Epithelial cell of prostate (primary cell): Measurements from ENCODE around the gene ERP44.
"Not testable (repeated sequence)": the region's sequence is repeated elsewhere in the genome, so short reads cannot be mapped to it uniquely, and the experiment has no call there.

Experiments
- DNase-seq: peaks from one replicate; pipeline ENCODE4 v3.0.0-alpha.2; 2011; ENCODE audit warnings: low read depth, low spot score
- H3K27ac ChIP-seq: fragments of 450-650 bp; 2 replicates; pipeline ENCODE4 v1.5.1; 2017; ENCODE audit warnings: mild to moderate bottlenecking

The ERP44 gene

DNA sequence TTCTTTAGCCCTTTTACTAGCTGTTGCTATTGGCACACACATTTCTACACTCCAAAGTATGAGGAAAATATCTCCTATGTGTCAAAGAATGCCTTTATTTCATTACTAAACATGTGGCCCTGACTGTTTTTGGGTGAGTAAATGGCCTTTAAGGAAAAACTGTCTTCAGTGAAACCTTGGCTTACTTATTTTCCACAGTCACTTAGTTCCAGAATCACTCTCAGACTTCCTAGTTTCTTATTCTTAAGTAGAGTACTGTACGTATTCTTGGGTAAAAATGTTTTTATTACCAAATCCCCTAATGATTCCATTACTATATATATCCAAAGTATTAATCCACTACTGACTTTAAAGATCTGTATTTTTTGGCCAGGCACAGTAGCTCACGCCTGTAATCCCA is 27.5 kb downstream of the ERP44 start:
- H3K27ac ChIP-seq = no peak overlapping the region
- no peak for DNase-seq

DNA sequence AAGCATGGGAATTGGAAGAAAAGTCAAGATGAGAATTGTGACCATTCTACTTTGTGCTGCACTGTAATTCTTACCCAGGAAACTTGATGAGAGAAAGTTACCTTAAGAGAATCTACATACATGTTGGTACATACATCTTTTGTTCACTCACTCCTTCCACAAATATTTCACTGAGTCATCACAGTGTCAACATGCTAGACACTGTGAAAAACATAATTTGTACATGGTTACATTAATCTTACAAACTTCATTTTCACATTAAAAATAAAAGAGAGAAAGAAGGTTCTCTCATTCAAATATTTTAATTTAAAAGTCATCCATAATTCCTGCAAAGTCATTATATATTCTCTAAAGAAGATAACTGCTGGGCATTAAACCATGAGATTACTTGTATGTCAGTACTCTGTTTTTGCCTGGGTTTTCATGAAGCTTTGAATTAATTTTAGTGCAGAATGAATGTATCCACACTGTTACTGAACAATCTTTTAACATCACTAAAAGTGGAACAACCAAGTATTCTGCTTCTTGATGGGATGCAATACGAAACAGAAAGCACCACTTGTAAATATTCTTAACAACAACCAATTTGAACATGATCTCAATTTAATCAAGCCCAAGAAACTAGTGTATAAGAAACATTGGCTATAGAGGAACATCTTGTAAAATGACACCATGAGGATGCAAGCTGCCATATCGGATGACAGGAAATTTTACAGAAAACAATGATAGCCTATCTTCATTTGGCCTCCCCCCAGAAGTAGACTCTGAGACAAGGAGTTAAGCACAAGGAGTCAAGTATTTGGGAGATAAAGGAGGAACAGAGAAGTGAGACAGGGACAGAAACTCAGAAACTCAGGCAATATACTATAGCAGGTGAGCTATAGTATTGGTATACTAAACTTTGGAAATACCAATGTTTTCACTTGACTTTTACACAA is 28.4 kb downstream of the ERP44 start:
- no peak for DNase-seq
- H3K27ac ChIP-seq = no peak overlapping the region

DNA sequence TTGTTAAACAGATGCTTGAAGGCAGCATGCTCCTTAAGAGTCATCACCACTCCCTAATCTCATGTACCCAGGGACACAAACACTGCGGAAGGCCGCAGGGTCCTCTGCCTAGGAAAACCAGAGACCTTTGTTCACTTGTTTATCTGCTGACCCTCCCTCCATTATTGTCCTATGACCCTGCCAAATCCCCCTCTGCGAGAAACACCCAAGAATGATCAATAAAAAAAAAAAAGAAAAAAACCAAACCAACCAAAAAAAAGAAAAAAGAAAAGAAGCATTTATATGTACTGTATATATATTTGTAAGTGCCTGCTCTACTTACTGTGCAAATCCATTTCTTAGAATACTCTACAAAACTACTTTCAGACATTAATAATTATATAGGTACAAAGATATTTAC is 29.7 kb downstream of the ERP44 start:
- not testable (repeated sequence) for DNase-seq, H3K27ac ChIP-seq

DNA sequence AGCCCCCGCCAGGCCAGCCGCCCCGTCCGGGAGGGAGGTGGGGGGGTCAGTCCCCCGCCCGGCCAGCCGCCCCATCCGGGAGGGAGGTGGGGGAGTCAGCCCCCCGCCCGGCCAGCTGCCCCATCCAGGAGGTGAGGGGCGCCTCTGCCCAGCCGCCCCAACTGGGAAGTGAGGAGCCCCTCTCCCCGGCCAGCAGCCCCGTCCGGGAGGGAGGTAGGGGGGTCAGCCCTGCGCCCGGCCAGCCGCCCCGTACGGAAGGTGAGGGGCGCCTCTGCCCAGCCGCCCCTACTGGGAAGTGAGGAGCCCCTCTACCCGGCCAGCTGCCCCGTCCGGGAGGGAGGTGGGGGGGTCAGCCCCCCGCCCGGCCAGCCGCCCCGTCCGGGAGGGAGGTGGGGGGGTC is 30.8 kb downstream of the ERP44 start:
- not testable (repeated sequence) for H3K27ac ChIP-seq, DNase-seq

DNA sequence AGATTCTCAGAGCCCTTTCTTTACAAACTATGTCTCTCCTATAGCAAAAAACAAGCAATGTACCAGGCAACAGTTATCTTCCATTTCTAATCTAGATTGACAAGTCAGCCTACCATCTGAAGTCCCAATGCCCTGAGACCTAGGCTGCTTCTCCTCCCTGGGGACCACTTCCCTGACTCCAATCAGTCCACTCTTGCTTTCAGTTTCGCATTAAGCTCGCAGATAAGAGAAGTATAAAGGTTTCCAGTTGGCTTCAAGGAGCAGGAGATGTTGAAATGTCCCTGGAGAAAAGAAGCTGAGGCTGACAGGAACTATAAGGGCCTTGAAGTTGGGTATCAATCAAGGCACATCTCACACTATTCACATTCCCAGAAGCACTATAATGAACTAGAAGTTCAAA is 32.3 kb downstream of the ERP44 start:
- peak overlapping the region; percentile 70 for H3K27ac ChIP-seq
- DNase-seq = no peak

DNA sequence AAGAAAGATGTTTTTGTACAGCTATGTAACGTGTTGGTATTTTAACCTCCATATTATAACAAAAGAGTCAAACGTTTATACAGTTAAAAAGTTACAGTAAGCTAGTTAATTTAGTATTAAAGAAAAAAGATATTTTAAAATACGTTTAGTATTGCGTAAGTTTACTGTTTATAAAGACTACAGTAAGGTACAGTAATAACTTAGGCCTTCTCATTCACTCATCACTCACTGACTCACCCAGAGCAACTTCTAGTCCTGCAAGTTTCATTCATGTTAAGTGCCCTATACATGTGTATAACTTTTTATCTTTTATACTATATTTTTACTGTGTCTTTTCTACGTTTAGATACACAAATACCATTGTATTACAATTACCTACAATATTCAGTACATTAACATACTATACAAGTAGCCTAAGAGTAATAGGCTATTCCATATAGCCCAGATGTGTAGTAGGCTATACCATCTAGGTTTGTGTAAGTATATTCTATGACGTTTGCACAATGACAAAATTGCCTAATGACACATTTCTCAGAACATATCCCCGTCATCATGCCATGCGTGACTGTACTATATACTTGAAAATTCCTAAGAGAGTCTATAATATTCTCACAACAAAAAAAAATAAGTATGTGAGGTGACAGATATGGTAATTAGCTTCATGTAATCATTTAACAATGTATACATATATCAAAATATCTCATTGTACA is 33.8 kb downstream of the ERP44 start:
- DNase-seq = peak; percentile 50
- peak overlapping the region; percentile 70 for H3K27ac ChIP-seq

DNA sequence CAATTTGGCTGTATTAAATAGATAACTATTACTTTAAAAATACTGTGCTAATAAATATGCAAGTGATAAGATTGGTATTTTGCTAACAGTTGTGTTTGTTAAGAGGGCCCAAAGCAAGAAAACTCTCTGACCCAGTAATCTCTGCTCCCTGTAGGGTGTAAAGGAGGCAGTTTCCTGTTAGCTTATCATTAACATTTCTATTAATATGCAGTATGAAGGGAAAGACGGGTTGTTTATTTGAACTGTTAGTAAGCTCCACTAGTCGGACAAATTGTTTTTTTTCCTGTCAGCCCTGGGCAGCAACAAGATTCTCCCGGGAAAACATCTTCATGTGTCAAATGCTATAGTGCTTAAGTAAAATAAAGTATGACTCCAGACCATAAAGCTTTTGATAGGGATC is 35.6 kb downstream of the ERP44 start:
- no peak for DNase-seq
- no peak overlapping the region for H3K27ac ChIP-seq

DNA sequence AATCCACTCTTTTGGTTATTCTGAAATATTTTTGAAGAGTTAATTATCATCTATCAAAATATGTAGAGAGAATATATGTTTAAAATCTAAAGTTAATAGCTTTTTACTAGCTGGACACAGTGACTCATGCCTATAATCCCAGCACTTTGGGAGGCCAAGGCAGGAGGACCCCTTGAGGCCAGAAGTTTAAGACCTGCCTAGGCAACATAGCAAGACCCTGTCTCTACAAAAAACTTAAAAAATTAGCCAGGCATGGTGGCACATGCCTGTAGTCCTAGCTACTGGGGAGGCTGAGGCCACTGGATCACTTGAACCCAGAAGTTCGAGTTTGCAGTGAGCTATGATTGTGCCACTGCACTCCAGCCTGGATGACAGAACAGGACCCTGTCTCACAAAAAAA is 36.1 kb downstream of the ERP44 start:
- DNase-seq, H3K27ac ChIP-seq: not testable (repeated sequence)

DNA sequence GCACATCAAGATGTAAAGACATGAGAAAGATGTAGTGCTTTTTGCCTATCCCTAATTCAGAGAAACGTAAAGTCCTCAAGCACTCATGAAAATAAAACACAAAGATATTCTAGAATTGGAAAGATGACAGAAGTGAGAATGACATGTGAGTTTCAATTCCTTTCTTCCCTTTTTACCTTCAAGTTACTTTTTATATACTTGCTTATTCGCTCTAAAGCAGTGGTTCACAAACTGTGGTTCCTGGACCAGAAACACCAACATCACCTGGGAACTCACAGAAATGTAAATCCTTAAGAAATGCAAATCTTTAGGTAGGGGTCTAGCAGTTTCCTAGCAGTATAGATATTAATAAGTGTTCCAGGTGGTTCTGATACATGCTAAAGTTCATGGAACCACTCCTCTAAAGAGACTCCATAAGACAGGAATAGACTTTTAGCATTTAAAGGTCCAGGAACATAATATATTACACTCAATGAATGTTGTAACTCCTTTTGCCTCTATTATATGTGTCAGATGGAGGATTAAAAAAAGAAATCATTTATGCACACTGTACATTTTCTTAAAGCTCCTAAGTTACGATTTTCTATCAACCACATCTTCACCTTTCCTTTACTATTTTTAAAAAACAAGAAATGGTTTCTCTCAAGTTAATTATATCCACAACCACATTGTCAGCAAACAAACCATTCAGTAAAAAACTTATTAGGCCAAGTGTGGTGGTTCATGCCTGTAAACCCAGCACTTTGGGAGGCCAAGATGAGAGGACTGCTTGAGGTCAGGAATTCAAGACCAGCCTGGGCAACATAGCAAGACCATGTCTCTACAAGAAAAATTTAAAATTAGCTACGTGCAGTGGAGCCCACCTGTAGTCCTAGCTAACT is 39.9 kb downstream of the ERP44 start:
- no peak for DNase-seq
- H3K27ac ChIP-seq = no peak overlapping the region

DNA sequence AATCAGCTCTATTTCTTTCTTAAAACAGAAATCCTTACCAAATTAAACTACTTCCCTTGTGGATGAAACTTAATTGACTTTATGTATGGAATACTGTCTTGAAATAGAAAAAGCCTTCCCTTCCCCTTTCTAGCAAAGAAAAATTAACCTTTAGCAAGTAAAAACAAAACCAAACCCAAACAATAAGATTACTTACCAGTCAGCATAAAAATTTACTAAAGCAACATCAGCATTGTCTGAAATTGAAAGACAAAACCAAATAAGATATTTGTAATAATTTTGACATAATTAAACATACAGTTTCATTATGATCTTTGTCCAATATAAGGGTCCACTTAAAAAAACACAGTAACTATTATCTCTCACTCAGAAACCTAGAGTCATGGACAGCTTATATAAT is 41.2 kb downstream of the ERP44 start:
- no peak overlapping the region for H3K27ac ChIP-seq
- DNase-seq = no peak

DNA sequence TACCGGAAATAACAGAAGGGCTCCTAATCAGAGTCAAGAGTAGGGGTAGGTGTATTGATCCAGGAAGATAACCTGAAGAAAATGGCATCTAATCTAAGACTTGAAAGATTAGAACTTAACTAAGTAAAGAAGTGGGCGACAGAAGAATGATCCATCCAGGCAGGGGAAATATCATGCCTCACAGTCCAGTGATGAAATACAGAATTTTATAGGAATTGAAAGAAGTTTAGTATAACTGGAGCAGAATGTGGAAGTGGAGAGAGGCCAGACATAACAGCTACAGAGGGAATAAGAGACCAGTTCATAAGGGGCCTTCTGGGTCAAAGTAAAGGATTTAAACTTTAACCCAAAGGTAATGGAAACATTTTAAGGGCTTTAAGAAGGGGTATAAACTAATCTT is 42.2 kb downstream of the ERP44 start:
- no peak for DNase-seq
- no peak overlapping the region for H3K27ac ChIP-seq

DNA sequence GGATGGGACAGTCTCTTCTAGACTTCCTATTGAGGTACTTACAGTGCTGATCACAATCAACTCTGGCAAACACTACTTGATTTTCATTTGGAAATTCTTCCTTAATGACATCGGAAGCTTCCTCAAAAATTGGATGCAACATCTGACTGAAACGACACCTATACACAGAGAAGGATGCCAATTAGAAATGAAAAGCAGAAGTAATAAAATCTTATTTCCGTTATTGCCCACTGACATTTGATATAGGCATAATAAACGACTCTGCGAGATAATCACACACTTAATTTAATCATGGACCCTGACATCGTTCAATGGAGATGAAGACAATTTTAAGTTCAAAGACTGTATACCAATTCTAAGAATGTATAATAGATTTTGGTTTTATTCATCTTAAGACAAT is 46.4 kb downstream of the ERP44 start:
- no peak for DNase-seq
- H3K27ac ChIP-seq = no peak overlapping the region

DNA sequence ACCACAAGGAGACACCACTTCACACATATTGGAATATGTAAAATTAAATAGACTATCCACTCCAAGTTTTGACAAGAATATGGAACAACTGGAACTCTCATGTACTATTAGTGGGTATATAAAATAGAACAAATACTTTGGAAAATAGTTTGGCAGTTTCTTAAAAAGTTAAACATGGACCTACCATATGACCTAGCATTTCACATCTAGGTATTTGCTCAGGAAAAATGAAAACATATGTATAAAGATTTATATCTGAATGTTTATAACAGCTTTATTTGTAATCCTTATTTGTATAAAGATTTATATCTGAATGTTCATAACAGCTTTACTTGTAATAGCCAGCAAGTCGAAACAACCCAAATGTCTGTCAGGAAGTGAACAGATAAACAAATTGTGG is 49.2 kb downstream of the ERP44 start:
- no peak overlapping the region for H3K27ac ChIP-seq
- no peak for DNase-seq

DNA sequence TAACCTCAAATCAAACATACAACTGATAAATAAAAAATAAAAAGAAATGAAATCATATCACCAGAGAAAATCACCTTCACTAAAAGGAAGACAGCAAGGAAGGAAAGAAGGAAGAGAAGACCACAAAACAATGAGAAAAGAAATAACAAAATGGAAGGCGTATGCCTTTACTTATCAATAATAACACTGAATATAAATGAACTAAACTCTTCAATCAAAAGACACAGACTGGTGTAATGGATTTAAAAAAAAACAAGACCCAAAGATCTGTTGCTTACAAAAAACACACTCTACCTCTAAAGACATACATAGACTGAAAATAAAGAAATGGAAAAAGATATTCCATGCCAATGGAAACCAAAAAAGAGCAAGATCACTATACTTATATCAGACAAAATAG is 60.3 kb downstream of the ERP44 start:
- DNase-seq = no peak
- H3K27ac ChIP-seq = no peak overlapping the region

DNA sequence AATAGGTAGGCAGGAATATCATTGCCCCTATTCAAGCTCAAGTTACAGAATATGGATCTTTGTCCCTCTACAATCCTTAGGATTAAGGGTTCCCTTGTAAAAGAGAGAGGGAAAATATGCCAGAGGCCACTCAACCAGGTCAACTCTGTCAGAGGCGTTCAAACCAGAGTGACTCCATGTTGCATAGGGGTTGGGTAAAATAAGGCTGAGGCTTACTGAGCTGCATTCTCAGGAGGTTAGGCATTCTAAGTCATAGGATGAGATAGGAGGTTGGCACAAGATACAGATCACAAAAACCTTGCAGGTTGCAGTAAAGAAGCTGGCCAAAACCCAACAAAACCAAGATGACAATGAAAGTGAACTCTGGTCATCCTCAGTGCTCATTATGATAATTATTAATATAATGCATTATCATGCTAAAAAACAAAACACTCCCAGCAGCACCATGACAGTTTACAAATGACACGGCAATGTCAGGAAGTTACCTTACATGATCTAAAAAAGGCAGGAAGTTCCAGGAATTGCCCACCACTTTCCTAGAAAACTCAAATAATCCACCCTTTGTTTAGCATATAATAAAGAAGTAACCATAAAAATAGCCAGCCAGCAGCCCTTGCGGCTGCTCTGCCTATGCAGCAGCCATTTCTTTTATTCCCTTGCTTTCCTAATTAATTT is 64.8 kb downstream of the ERP44 start:
- DNase-seq = no peak
- H3K27ac ChIP-seq = no peak overlapping the region

DNA sequence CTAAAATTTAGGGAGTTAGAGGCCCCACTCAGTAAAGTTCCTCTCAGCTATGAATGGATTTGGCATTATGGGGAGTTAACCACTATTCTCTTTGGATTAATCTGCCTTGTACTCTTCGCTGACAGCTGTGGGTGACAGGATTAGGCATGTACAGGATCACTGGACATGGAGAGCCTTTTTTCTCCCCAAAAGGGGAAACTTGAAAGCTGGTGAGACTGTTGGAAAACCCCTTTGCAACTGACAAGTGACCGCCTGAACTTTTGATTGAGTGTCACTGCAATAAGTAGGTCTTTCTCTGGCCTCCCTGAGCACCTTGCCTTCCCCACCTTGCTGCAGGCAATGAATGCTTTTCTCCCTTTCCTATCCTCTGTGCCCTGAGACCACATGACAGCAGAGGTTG is 68.3 kb downstream of the ERP44 start:
- DNase-seq = no peak
- H3K27ac ChIP-seq = no peak overlapping the region

DNA sequence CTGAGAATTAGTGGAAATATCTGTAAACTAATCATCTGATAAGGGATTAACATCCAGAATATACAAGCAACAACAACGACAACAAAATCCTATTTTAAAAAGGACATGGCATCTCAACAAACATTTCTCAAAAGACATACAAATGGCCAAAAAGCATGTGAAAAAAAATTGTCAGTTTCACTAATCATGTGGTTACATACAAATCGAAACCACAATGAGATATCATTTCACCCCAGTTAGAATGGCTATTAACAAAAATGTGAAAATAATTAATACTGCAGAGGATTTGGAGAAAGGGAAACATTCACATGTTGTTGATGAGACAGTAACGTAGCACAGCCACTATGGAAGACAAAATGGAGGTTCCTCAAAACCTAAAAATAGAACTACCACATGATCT is 69.5 kb downstream of the ERP44 start:
- H3K27ac ChIP-seq = no peak overlapping the region
- DNase-seq = no peak

DNA sequence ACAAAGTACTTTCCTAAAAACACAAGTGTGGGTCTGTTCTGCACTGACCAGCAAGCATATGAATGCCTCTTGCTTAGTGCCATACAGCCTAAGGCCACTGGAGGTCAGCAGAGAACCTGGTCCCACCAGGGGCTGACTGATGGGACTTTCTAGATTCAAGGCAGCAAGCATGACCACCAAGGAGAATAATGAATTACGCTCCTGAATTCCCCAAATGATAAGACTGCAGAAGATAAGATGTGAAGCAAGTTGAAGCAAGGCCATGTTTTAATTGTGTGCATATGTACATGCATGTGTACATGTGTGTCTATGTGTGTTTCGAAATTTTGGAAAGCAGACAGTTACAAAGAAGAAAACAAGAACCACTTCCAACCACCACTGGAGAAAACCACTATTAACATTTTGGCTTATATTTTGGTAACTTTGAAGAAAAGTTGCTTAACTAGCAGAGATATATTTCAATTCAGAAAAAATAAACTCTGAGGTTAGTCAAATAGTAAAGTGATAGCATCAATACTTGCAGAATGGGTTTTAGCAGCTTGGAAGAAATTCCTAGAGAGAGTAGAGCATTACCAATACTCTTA is 70.5 kb downstream of the ERP44 start:
- DNase-seq = peak; percentile 14
- H3K27ac ChIP-seq = no peak overlapping the region

DNA sequence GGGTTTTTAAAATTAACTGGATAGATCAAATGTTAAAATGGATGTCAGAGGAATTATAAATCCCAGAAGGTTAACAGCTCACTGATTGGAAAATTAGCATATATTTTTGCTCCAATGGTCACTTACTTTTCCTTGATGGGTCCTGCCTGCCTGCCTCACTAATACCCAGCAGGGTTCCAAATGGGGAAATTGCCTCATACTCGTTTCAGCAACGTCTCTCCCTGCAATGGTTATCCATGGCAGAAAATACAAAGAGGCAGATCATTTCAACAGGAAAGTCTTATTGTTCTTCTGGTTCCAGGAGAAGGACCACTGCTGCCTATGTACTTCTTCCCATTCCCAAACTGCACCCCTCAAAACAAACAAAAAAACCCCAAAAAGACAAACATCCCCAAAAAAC is 71.3 kb downstream of the ERP44 start:
- DNase-seq = no peak
- no peak overlapping the region for H3K27ac ChIP-seq

DNA sequence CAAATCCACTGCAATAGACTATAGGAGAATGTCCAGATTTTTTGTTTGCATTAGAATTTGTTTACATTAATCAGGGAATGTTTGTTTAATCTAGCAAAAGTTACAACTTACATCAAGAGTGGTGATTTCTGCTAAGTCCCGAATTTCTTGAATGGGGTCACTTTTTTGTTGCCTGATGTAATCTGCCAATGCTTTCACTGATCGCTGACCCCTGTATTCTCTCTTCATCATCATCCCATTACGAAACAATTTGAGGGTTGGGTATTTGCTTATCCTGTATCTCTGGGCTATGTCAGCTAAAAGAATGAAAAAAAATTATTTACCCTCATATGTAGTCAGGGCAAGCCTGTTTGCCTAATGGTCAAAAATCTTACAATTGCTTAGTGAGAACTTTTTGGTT is 76.9 kb downstream of the ERP44 start:
- no peak overlapping the region for H3K27ac ChIP-seq
- no peak for DNase-seq
